SK-N-MC (cell line): ENCODE measurements around the gene ZBTB20.

ENCODE experiments used
- EZH2 ChIP-seq: fragments of 200-600 bp; sonication (generic); IDR thresholded peaks from one replicate; pipeline ENCODE4 v1.6.1; 2017; ENCODE audit warnings: antibody characterized with exemption
- FOXP2 ChIP-seq: optimal IDR thresholded peaks from 2 replicates; pipeline ENCODE3; 2011; ENCODE audit warnings: mild to moderate bottlenecking, moderate library complexity; ENCODE audit not compliant: insufficient read depth; ENCODE audit errors: extremely low read length, control extremely low read depth

GRCh38 chr3:114900908-114901307 is 246.2 kb downstream of the ZBTB20 start:
- no peak for TF ChIP-seq FOXP2
- no peak for TF ChIP-seq EZH2
